GM21723 (cell line): ENCODE measurements around the gene NTMT2.
"Not testable (repeated sequence)": the region's sequence is repeated elsewhere in the genome, so short reads cannot be mapped to it uniquely, and the experiment has no call there.

Experiments
- ATAC-seq: cut with Tn5 transposase; IDR thresholded peaks from one replicate; pipeline ENCODE4 v1.9.1; 2021; ENCODE audit warnings: mild to moderate bottlenecking, moderate library complexity; ENCODE audit not compliant: unreplicated experiment

The NTMT2 gene

DNA sequence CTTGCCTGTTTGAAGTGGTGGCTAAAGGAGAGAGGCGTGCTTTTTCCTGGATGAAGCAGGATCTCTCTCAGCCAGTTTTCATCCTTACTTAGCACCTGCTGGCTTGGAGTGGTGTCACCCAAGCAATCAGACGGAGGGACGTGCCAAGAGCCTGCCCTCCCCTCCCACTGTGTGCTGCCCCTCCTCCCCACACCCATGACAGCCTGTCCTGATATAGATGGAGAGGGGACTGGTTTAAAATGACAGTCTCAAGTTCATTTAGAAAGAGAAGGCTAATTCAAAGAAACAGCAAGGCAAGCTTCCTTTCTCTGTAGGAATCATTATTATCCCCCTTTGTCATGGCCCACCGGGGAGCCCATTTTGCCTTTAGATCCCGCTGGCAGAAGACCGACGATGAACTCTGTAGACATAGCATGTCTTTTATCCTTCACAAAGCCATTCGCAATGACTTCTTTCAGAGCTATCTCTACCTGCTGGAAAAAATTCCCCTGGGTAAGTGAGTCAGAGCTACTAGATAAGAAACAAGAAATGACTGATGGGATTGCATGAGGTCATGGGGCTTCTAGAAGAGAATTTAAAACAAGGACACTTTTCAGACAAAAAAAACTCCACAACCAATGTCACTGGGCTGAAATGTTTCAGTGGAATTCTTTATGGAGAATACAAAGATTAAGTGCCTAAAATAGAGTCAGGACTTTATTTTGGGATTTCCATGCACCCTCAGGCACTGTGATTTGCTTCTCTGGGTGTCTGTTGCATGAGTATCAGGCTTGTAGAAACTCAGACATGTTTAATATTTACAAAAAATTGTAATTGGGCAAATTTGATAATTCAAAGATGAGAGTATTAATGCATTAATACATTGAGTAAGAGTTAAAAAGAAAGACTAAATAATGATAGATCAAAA, at the start of gene NTMT2:
NTMT2 (plus strand) TSS at position 190 of the 907 bp plus-strand sequence; CDS start at position 339, 149 bp downstream.
- ATAC-seq, result no peak

DNA sequence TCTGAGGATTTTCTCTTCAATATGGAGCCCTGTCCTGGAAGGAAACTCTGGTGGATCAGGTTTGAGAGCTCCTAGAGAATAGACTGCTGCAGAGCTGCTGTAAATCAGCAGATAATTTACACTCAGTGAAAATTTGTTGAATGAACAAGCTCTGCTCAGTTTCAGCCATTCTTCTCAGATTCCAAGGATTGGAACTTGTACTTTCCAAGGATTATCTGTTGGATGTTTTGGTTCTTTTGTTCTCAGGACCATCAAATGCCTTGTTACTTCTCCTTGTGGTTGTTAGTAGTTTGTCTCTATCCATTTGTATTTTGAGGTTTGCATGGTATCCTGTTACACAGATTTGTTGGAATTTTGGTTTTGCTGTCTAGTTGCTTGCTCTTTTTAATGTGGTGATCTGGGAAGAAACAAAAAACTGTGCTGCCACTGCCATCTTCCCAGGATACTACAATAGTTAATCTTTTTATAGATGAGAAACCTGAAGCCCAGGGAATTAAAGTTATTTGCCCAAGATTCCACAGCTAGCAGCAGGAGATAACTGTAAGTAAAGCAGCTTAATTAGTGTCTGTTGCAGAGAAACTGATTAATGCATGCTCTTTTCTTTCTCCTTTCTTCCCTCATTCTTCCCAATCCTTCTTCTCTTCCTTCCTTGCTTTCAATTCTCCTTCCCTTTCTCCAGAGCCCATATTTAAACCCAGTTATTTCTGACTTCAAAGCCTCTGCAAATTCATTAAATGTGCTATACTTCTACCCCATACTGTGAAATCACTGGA, 49.6 kb upstream of the NTMT2 start:
- ATAC-seq, result no peak

DNA sequence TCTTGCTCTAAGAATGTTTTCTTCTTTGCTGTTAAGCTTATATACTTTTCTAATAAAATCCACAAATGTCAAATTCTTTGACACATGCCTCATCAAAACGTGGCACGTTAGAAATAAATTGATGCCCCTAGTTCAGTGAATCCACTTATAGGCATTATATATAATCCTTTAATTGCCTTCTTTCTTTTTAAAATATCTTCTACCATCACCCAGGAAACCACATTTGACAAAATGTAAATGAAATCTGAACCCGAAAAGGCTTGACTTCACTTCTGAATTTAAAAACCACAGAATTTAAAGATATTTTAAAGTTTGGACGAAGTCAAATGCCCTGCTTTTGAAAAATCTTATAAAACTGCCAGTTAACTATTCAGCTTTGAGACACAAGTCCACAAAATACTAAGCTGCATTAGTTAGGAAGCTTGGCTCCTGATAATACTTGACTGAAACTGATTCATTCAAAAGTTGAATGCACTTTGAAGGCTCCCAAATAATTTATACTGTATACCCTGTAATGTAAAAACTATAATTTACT, 48.9 kb upstream of the NTMT2 start:
- no peak for ATAC-seq

DNA sequence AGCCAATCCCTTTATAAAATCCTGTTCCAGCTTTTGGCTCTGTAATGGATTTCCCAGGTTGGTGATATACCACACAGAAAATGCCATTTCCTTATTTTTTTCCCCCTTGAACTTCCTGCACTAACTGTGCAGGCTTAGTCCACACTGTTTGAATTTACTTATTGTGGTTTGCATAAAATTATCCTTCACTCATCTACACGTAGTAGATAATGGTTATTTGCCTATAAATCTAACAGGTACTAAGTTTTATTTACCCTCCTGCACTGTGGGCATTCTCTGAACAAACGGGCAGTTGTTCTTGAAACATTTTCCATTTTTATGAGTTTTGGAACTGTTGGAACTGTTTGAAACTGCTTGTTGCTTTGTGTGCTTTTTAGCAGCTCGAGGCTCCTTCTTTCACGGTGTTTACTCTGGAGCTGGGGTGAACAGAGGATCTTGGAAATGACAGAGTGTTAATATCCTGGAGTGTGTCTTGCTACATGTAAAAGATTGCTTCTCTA, 48.3 kb upstream of the NTMT2 start:
- no peak for ATAC-seq

DNA sequence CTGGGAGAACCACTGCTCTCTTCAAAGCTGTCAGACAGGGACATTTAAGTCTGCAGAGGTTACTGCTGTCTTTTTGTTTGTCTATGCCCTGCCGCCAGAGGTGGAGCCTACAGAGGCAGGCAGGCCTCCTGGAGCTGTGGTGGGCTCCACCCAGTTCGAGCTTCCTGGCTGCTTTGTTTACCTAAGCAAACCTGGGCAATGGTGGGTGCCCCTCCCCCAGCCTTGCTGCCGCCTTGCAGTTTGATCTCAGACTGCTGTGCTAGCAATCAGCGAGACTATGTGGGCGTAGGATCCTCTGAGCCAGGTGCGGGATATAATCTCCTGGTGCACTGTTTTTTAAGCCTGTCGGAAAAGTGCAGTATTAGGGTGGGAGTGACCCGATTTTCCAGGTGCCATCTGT, 32.6 kb upstream of the NTMT2 start:
- ATAC-seq, result not testable (repeated sequence)

DNA sequence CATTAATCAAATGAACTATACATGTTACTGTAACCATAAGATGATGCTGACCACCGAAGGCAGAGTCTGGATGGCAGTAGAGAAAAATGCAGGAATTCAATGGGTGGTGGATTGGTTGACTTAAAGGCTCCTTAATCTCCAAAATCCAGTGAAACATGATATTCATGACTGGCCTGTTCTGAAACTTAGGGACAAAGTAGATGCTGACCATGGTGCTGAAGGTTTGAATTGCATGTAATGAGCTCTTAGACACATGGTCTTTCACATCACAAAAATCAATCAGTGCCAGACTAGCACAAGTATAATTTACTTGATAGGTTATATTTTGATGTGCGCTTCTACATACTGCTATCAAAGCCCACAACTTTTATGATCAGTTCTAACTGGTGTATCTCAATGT, 30.9 kb upstream of the NTMT2 start:
- ATAC-seq, result no peak

DNA sequence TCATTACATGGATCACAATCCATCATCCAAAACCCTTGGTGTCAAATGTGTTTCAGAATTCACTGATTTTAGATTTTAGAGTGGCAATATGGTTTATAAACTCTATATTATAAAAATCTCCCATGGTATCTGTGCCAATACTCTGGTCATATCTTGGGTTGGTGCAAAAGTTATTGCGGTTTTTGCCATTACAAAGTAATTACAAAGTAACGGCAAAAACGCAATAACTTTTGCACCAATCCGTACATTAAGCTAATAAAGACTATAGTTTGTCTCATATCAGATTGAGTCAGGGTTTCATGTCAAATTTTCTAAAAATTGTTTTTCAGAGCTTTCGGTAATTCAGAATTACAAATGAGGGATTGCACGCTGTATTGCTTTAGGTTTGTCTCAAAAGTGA, 23.4 kb upstream of the NTMT2 start:
- ATAC-seq, result no peak

DNA sequence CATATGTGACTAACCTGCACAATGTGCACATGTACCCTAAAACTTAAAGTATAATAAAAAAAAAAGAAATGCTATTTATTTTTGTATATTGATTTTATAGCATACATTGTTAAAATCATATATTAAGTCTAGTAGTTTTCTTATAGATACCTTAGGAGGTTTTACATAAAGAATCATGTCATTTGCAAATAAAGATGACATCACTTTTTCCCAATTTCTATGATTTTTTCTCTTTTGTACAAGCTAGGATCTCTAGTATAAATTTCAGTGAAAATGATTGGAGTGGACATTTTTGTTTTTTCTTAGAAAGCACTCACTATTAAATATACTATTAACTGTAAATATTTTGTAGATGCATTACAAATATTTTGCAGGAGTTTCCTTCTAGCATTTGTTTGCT, 20.5 kb upstream of the NTMT2 start:
- no peak for ATAC-seq

DNA sequence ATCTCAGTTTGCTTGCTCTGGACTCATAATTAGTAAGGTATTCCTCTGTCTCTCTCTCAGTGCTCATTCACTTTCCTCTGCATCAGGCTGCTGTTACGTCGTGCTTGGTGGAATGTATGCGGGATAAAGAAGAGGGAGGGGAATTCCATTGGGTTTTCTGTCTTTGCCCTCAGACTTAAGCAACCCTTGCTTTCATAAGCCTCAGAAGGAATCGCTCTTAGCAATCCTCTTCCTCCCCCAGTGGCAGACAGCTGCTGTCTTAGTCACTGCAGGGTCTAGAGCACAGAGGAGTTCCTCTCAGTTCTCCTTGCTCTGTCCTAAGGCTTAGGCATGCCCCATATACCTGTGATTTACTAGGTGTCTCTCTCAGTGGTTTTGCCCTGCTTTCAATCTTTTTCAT, 19.1 kb upstream of the NTMT2 start:
- peak; percentile 97 for ATAC-seq

DNA sequence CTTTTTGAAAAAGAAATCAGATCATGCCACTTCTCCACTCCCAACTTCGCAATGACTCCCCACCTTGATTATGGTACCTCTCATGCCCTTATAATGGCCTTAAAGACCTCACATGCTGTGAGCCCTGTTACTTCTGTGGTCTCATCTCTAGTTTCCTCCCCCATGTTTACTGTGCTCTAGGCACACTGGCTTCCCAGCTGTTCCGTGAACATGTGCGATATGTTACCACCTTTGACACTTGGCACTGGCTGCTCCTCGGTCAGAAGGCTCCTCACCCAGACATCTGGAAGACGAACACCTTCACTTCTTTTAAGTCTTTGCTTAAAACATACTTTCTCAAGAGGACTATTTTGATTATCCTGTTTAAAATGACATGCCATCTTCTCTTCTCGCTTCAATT, 14.3 kb upstream of the NTMT2 start:
- ATAC-seq, result no peak

DNA sequence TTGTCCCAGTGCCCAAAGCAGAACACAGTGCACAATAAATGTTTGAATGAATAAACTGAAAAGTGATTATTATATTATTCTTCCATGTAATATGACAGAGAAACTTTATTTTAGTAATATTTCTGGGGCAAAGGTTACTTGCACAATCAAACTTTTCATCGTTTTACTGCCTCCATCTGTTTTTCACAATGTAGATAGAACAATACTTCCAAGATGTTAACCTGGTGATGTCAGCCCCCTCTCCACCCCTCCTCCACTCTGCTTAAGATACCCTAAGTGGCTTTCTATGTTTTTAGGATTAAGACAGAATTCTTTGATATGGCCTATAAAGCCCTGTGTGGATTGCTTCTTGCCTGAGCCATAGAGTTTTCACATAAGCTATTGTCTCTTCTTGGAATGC, 13.8 kb upstream of the NTMT2 start:
- no peak for ATAC-seq

DNA sequence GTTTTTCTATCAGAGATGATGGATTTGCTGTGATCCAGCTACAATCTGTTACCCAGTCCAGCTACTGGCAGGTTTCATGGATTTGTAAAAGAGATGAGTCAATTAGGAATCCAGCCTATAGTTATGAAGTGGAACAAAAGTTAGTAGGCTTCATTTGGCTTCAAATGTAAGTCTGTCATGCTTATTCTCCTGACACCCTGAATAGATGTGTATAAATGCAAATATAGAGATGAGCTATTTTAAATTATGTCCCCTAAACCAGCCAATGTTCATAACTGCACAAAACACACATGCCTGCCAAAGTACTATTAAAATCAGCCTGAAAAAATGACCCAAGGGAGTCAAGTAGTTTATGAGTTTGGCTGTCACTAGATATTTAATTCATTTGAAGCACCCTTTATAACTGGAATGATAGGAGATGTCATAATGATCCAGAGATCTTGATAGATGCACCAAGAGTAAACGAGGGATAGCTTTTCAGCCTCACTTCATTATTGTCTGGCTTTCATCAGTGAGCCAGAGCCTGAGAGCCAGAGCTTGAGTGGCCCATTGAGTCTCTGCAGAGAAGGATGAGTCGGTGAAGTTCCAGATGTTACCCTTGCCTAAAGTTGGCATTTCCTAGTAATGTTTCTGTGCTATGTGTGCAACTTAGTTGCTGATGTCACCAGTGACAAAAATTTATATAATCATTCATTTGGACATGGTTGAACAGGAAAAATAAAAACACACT, 11.8 kb upstream of the NTMT2 start:
- no peak for ATAC-seq

DNA sequence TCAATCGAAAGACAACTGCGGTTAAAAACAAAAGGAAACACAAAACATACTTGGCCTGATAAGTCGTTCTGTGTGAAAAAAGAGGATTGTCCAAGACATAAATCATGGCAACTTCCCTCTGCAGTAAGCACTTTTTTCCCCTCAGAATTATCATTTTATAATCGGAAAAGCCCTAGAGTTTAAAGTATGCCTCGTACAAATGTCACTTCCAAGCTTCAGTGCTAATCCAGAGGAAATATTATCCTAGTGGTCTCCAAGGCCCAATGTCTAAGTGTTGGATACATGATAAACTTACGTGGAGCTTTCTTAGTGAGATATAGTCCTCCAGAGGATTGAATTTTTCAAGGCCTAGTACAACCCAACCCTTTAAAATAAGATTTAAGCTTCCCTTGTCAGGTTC, 11.2 kb upstream of the NTMT2 start:
- ATAC-seq, result no peak

DNA sequence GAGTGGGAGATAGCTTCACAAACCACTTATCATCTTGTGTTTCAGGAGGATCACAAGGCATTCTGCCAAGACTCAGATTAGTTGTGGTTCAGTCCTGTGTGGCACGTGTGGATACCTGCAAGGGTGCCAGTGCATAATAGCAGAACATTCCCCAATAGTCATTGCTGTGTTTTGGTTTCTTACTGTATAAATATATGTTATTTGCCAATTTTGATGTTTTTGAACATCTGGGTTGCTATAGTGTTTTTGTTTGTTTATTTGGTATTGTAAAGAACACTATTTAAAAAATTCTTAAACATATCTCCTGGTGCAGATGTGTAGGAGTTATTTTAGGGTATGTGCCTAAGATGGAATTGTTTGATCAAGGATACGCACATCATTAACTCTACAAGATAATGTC, 5.4 kb upstream of the NTMT2 start:
- no peak for ATAC-seq

DNA sequence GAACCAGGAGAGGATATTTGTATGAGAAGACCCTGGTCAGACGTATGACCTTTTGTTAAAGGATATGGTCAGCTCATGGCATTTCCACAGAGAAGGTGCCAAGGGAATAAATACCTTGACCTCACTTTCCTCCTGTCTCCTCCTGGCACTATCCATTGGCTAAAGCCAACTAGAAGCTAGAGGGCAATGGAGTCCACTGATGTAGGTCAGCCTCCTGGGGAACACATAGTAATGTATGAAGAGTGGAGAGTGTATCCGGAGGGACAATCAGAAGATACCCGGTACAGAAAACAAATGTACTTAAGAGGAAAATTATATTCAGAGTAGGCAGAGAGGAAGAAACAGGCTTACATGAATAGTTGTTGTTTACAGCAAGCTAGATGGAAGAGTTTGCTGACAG, 698 bp upstream of the NTMT2 start:
- ATAC-seq, result no peak

DNA sequence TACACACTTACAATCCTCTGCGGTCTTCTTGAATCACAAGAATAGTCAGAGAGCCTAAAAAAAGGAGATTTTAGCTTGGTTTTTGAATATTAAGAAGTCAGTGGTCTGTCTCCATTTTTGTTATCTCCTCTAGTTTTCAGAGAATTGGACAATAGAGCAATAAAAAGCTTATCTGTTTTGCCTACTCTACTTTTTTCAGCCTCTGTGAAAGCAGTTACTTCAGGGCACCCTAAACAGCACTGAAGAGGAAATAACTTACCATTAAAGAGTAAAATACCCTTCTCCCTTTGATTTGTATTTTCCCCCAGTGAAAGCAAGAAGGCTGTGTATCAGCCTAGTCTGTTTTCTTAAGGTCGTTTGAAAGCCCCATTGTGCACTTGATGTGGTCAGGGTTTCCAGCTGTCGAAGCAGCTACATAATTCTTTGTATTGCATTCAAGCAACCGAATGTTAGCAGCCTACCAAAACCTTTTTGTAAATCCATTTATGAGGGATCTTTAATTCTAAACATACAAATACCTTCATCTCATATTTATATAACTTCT, 1.0 kb downstream of the NTMT2 start:
- ATAC-seq, result no peak

DNA sequence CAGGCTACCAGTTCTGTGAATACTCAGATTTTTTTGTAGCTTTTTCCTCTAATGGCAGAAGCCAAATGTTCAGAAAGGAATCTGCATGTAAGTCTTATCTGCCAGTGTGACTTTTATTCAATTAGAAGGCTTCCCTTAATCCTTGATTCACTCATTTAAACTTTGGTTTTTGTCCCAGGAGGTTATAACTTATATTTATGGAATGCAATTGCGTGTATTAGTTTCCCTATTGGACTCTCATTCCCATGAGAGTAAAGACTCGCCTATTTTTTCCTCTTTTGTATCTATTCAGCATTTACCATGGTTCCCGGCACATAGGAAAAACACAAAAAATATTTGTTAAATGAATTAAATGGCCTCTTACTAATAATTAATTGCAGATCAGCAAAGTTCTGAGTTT, 3.5 kb downstream of the NTMT2 start:
- no peak for ATAC-seq

DNA sequence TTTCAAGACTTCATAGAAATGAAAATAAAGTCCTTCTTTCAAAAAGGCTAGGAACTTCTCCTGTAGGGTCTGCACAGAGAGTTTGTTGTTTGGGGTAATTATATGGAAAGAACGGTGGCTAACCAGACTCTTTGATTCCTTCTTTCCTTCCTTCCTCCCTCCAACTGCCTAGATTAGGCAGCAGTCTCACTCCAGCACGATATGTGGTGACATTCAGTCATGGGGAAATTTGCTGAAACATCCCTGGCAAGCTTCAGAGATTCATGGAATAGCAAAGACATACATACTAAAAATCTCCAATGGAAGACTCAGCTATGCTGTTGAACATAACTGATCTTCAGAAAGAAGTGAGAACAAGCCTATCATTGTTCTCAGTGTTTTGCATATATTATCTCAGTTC, 4.3 kb downstream of the NTMT2 start:
- no peak for ATAC-seq

DNA sequence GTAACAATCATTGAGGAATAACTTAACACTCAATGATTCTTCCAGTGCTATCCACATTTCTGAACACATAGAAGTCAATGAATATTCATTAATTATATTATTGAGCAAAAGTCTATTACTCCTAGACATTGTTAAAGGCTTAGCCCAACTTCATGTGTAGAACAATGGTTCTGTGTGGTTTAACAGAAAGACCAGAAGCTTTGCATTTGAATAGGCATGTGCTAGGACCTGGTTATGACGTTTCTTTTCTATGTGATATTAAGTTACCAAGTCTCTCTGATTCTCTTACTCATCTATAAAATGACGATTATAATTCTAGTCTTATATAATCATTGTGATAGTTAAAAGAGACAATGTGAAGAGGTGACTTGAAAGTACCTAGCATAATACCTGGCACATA, 5.2 kb downstream of the NTMT2 start:
- no peak for ATAC-seq

DNA sequence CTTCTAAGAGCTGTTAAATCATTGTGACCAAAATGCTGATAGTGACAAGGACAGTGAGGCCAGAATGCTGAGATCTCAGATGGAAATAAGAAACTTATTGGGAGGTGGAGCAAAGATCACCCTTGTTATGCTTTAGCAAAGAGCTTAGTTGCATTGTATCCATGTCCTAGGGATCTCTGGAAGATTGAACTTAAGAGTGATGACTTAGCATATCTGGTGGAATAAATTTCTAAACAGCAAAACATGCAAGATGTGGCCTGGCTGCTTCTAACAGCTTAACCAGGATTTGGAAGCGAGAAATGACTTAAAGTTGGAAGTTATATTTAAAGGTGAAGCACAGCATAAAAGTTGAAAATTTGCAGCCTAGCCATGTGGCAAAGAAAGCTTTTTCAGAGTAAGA, 7.7 kb downstream of the NTMT2 start:
- no peak for ATAC-seq

DNA sequence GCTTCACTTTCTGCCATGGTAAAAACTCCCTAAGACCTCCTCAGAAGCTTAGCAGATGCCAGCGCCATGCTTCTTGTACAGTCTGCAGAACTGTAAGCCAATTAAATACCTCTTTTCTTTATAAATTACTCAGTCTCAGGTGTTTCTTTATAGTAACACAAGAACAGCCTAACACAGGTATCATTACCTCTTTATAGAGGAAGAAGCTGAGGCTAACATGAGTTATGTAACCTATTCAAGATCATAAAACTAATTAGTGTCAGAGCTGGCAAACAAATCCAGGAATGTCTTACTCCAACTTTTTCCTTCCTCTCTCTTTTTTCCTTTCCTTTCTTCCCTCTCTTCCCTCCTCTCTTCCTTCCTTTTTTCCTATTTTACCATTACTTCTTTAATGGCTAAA, 9.3 kb downstream of the NTMT2 start:
- ATAC-seq, result no peak
